HFF-Myc (cell line): ENCODE results near the gene TGFB2.

Experiments
- DNase-seq: peaks from one replicate; pipeline ENCODE4 v3.0.0-alpha.2; 2011; ENCODE audit warnings: low read depth; ENCODE audit errors: extremely low read depth
- H3K4me3 ChIP-seq: replicated peaks from 2 replicates; pipeline ENCODE4 v1.5.1; 2011; ENCODE audit warnings: low read depth, mild to moderate bottlenecking, control low read depth, low read length
- CTCF ChIP-seq: IDR thresholded peaks from 2 replicates; pipeline ENCODE4 v1.5.1; 2012; ENCODE audit warnings: mild to moderate bottlenecking, low read depth, low read length, control low read depth; ENCODE audit errors: missing control alignments

The TGFB2 gene

GRCh38 chr1:218462116-218462515, 117.0 kb downstream of the TGFB2 start:
- TF ChIP-seq CTCF, result no peak
- no peak for DNase-seq
- no peak overlapping the region for H3K4me3 ChIP-seq

GRCh38 chr1:218462587-218462986, 117.5 kb downstream of the TGFB2 start:
- no peak for TF ChIP-seq CTCF
- H3K4me3 ChIP-seq, result no peak overlapping the region
- DNase-seq, result no peak

- no peak for TF ChIP-seq CTCF
- DNase-seq, result no peak
- H3K4me3 ChIP-seq, result no peak overlapping the region; the same call in 1 of the 2 replicates
These were observed 118.3 kb downstream of the TGFB2 start for GRCh38 chr1:218463194-218464156.

GRCh38 chr1:218464871-218465270, 119.7 kb downstream of the TGFB2 start:
- no peak overlapping the region for H3K4me3 ChIP-seq
- no peak for TF ChIP-seq CTCF
- DNase-seq, result no peak

GRCh38 chr1:218466341-218467010, 121.3 kb downstream of the TGFB2 start:
- no peak overlapping the region for H3K4me3 ChIP-seq
- TF ChIP-seq CTCF, result no peak
- no peak for DNase-seq

GRCh38 chr1:218467101-218468072, 122.3 kb downstream of the TGFB2 start:
- DNase-seq, result peak; percentile 86
- no peak for TF ChIP-seq CTCF
- H3K4me3 ChIP-seq, result no peak overlapping the region
